OCI-LY3 (cell line): Measurements from ENCODE around the gene KRT26.

Experiments used
- EZH2phosphoT487 ChIP-seq: fragments of 200-600 bp; shearing (Covaris generic); IDR thresholded peaks from 2 replicates; pipeline ENCODE4 v1.6.1; 2018; ENCODE audit warnings: antibody characterized with exemption, mixed run types, low read depth
- TF ChIP-seq, protein P1 (sequence below): fragments of 200-600, 300-600 bp; sonication (generic); IDR thresholded peaks from 2 replicates; pipeline ENCODE4 v1.5.1; 2014; ENCODE audit warnings: antibody characterized with exemption, low read length, low read depth

DNA sequence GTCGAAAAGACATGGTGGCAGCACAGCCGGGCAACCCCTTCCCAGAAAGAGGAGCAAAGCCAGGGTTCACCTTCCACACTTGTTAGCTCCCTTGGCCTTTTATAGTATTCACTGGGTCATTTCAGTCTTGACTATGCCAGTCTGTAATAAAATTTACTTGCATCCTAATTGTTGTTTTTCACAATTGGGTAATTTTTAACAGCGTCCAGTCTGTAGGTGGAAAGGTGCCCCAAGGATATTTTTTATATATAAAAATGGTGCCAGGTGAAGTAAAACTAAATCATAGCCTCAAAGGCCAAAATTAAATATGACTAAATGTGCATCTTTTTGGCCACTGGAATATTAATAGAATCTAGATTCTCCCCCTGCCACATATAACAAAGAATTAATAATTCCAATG is at the start of gene KRT26:
- TF ChIP-seq, protein P1, sequence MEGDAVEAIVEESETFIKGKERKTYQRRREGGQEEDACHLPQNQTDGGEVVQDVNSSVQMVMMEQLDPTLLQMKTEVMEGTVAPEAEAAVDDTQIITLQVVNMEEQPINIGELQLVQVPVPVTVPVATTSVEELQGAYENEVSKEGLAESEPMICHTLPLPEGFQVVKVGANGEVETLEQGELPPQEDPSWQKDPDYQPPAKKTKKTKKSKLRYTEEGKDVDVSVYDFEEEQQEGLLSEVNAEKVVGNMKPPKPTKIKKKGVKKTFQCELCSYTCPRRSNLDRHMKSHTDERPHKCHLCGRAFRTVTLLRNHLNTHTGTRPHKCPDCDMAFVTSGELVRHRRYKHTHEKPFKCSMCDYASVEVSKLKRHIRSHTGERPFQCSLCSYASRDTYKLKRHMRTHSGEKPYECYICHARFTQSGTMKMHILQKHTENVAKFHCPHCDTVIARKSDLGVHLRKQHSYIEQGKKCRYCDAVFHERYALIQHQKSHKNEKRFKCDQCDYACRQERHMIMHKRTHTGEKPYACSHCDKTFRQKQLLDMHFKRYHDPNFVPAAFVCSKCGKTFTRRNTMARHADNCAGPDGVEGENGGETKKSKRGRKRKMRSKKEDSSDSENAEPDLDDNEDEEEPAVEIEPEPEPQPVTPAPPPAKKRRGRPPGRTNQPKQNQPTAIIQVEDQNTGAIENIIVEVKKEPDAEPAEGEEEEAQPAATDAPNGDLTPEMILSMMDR: no peak
- no peak for TF ChIP-seq EZH2phosphoT487
